GM12891 (cell line): Measurements from ENCODE around the gene PHLDB3.
"Not testable (repeated sequence)": the region's sequence is repeated elsewhere in the genome, so short reads cannot be mapped to it uniquely, and the experiment has no call there.

Experiments
- DNase-seq: peaks from one replicate; pipeline ENCODE4 v3.0.0; 2011; ENCODE audit warnings: low spot score; ENCODE audit not compliant: insufficient read length
- FAIRE-seq: peaks from 2 replicates; lab custom pipeline; 2011; peaks lifted over from hg19 to GRCh38; lab: Jason Lieb, UNC
- PAX5 ChIP-seq: IDR thresholded peaks from 2 replicates; pipeline ENCODE4 v1.6.1; 2011; ENCODE audit warnings: low read length, moderate library complexity, mild to moderate bottlenecking; ENCODE audit not compliant: insufficient read depth, severe bottlenecking
- POLR2A ChIP-seq: IDR thresholded peaks from 2 replicates; pipeline ENCODE4 v1.6.1; 2011; ENCODE audit warnings: low read depth, low read length, control low read depth
- POLR2AphosphoS5 ChIP-seq: IDR thresholded peaks from 2 replicates; pipeline ENCODE4 v1.6.1; 2011; ENCODE audit warnings: low read depth, low read length, control low read depth
- POU2F2 ChIP-seq: IDR thresholded peaks from 2 replicates; pipeline ENCODE4 v1.6.1; 2011; ENCODE audit warnings: low read depth, mild to moderate bottlenecking, control low read depth, low read length, moderate library complexity
- SPI1 ChIP-seq: IDR thresholded peaks from 2 replicates; pipeline ENCODE4 v1.6.1; 2011; ENCODE audit warnings: low read depth, low read length, control low read depth
- TAF1 ChIP-seq: IDR thresholded peaks from 2 replicates; pipeline ENCODE4 v1.6.1; 2011; ENCODE audit warnings: low read depth, low read length, control low read depth

Gene PHLDB3

GRCh38 chr19:43527860-43528622, 23.5 kb upstream of the PHLDB3 start:
- FAIRE-seq (no peak), DNase-seq (no peak)
- no peak for TF ChIP-seq TAF1

- DNase-seq (peak; percentile 76), FAIRE-seq (peak; percentile 85)
- TF ChIP-seq POU2F2 (no peak), PAX5 (no peak), TAF1 (0 out of 2 replicates have a peak, but pooled peaks have one; percentile 51), POLR2A (peak; percentile 73), POLR2AphosphoS5 (peak; percentile 62; the same call in 1 of the 2 replicates), SPI1 (no peak)
Measured at GRCh38 chr19:43526884-43527859, 22.6 kb upstream of the PHLDB3 start, which contains the start of gene ETHE1. Gene ETHE1 (minus strand): TSS chr19:43527201. CDS start chr19:43527177, 24 bp downstream.

- FAIRE-seq, result peak; percentile 20
- DNase-seq, result no peak
- TF ChIP-seq POLR2A, result no peak
- TF ChIP-seq POLR2AphosphoS5, result no peak
- no peak for TF ChIP-seq SPI1
- no peak for TF ChIP-seq PAX5
- no peak for TF ChIP-seq TAF1
- no peak for TF ChIP-seq POU2F2
Measured at GRCh38 chr19:43525836-43526771, 21.6 kb upstream of the PHLDB3 start.

GRCh38 chr19:43524922-43525835, 20.6 kb upstream of the PHLDB3 start:
- FAIRE-seq (peak; percentile 79), DNase-seq (no peak)
- TF ChIP-seq POLR2A (peak; percentile 42; the same call in 1 of the 2 replicates), PAX5 (peak; percentile 77), TAF1 (no peak), POLR2AphosphoS5 (no peak), SPI1 (peak; percentile 67), POU2F2 (no peak)

- FAIRE-seq, DNase-seq: not testable (repeated sequence)
Measured at GRCh38 chr19:43523696-43524095, 19.1 kb upstream of the PHLDB3 start.

GRCh38 chr19:43522929-43523328, 18.4 kb upstream of the PHLDB3 start:
- no peak for FAIRE-seq
- TF ChIP-seq POU2F2, result no peak
- no peak for TF ChIP-seq PAX5
- TF ChIP-seq SPI1, result no peak
- no peak for TF ChIP-seq POLR2A
- no peak for DNase-seq

GRCh38 chr19:43519436-43520088, 15.0 kb upstream of the PHLDB3 start:
- FAIRE-seq (peak; percentile 82), DNase-seq (no peak)
- TF ChIP-seq POU2F2 (no peak), TAF1 (no peak), POLR2A (no peak), SPI1 (no peak), POLR2AphosphoS5 (no peak), PAX5 (no peak)

- FAIRE-seq, result no peak
- no peak for DNase-seq
- TF ChIP-seq PAX5, result no peak
- no peak for TF ChIP-seq POLR2AphosphoS5
- TF ChIP-seq POLR2A, result no peak
- TF ChIP-seq POU2F2, result no peak
- no peak for TF ChIP-seq TAF1
- no peak for TF ChIP-seq SPI1
Measured at GRCh38 chr19:43518051-43518450, 13.5 kb upstream of the PHLDB3 start.

GRCh38 chr19:43512399-43512798, 7.9 kb upstream of the PHLDB3 start:
- FAIRE-seq, DNase-seq: not testable (repeated sequence)
